LNCaP clone FGC (cell line): ENCODE results near the gene RET.

ENCODE experiments used
- DNase-seq: peaks from one replicate; pipeline ENCODE4 v3.0.0-alpha.2; 2011; ENCODE audit warnings: low read depth
- H3K4me3 ChIP-seq: 2 replicates; pipeline ENCODE4 v1.5.1; 2011; ENCODE audit warnings: mild to moderate bottlenecking, low read depth, low read length, control low read depth
- CTCF ChIP-seq: IDR thresholded peaks from 2 replicates; pipeline ENCODE4 v1.5.1; 2012; ENCODE audit warnings: mild to moderate bottlenecking; ENCODE audit not compliant: control insufficient read depth, insufficient read depth; ENCODE audit errors: extremely low read depth

RET gene

GRCh38 chr10:43057831-43058340, 19.0 kb upstream of the RET start:
- DNase-seq, result no peak
- no peak for TF ChIP-seq CTCF
- no peak overlapping the region for H3K4me3 ChIP-seq

GRCh38 chr10:43058716-43059335, 18.0 kb upstream of the RET start:
- no peak for DNase-seq
- H3K4me3 ChIP-seq, result no peak overlapping the region
- no peak for TF ChIP-seq CTCF

GRCh38 chr10:43059336-43059720, 17.5 kb upstream of the RET start:
- no peak for TF ChIP-seq CTCF
- H3K4me3 ChIP-seq, result no peak overlapping the region
- no peak for DNase-seq

- TF ChIP-seq CTCF, result no peak
These were observed 17.0 kb upstream of the RET start for GRCh38 chr10:43059828-43060227.

GRCh38 chr10:43060291-43060690, 16.6 kb upstream of the RET start:
- no peak for DNase-seq
- TF ChIP-seq CTCF, result no peak
- no peak overlapping the region for H3K4me3 ChIP-seq

More at GRCh38 chr10:43059828-43060227, 17.0 kb upstream of the RET start:
- no peak for DNase-seq
- H3K4me3 ChIP-seq, result no peak overlapping the region

- TF ChIP-seq CTCF, result no peak
- no peak for DNase-seq
These were observed 15.5 kb upstream of the RET start for GRCh38 chr10:43061331-43061730.

GRCh38 chr10:43061760-43062159, 15.1 kb upstream of the RET start:
- no peak for DNase-seq

More at GRCh38 chr10:43061331-43061730, 15.5 kb upstream of the RET start:
- H3K4me3 ChIP-seq, result no peak overlapping the region

More at GRCh38 chr10:43061760-43062159, 15.1 kb upstream of the RET start:
- no peak overlapping the region for H3K4me3 ChIP-seq
- no peak for TF ChIP-seq CTCF
